Eye (tissue), 1 donor: ENCODE data around the gene RAP2C.

Source experiments
- DNase-seq: peaks from one replicate; pipeline ENCODE4 v3.0.0-alpha.2; 2015

RAP2C gene

DNA sequence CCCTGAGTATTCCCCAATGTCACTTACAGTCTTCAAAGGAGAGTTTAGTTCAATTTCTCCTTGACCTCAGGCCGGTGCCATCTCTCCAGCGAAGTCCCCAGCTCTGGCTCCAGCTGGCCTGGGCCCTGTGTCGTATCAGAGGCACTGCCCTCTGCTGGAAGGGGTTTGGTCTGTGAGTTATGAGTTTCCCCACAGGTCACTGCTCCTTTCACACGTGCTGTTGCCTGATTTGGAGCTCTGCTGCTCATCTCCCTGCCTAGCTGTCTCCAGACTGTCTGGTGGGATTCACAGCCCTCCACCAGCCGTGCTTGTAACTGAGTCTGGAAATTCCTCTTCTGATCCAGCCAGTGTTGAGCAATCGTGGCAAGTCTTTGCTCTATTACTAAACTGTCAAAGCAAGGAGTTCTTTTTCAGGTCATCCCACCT is at the start of gene RAP2C:
RAP2C (minus strand) TSS at position 105 of the 426 bp plus-strand sequence. CDS start 2,179 bp downstream, outside the sequence.
- peak; percentile 79 for DNase-seq

DNA sequence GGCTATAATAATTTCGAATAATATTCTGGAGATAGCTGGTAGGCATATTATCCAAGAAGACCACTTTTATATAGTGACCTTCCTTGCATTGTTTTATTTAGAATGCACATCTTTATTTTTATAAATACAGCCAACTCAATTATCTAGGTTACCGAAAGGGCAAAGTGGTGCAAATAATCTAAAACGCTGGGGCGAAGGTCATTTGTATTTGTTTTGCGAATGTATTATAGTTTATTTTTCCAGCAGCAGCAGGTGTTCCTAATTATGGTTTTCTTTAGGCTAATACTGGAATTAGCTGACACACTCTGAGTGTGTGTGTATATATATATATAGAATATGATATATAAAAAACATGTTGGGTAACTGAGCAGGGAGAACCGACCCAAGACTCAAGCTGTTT is 48.1 kb upstream of the RAP2C start:
- no peak for DNase-seq

DNA sequence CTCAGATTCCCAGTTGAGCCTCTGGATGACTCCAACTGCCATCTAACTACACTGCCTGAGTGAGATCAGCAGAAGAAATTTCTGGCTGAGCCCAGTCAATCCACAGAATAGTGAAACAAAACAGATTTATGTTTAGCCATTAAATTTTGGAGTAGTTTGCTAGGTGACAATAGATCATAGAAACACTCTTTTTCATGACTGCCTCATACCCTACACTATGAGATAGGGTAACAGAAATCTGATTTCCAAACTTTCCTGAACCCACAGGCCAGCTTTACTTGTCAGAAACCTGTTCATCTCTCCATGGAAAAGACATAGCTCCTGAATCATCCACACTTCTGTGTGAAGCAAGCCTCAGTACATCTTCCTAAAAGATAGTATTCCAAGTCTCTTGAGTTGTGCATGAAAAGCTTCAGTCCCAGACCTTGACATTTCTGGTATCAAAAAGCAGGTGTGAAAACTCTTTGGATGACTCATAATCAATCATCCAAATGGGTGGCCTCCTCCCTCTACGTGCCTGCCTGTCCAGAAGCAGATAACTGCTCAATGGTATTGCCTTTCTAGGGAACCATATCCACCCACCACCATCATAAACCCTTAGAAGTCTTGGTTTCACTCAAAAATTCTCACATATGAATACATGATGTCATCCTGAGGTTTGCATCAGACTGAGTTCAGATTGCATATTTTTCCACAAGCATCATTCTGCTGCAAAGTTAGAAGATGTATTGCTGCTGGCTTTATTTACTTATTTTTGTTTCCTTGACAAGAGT is 47.5 kb upstream of the RAP2C start:
- DNase-seq, result no peak

DNA sequence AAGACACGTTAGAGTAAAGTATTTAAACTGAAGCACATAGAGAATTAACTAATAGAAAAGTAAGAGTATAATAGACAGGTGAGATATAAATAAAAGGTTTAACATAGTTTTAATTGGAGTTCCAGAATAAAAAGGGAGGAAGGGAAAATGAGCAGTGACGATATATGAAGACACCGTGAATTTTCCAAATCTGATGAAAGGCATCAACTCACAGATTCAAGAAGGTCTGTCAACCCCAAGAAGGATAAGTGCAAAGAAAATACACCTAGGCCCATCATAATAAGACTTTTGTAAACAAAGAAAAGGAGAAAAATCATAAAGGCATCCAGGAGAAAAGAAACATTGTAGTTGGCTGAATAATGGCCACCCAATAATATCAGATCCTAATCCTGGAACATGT is 43.9 kb upstream of the RAP2C start:
- DNase-seq, result no peak

DNA sequence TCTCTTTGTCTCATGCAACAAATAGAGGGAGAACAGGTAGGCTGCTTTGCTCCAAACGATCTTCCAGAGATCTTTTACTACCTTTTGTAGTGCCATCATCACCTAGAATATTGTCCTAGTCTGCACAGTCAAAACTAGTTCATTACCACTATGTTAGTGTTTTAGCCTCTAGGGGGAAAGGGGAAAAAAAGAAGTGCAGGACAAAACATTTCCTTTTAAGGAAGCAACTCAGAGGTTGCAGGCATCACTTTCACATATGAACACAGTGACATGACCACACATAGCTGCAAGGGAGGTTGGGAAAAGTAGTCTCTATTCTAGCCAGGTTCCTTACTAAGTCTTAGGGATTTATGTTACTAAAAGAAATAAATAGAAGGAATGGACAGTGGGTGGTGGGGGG is 39.3 kb upstream of the RAP2C start:
- DNase-seq, result no peak

DNA sequence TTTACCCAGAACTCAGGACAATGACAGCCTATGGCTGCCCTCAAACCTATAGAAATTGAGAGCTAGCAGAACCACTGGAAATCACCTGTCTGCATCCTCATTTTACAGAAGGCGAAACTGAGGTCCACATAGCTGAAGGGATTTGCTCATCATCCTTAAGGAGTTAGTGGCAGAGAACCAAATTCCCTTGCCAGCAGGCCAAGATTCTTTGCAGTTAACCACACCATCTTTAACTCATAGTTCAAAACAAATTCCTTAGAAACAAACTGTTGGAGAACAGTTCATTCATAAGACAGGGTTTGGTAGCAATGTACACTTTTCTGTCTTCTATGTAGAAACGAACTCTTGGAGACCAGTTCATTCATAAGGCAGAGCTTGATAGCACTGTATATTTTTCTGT is 37.9 kb upstream of the RAP2C start:
- DNase-seq, result no peak

DNA sequence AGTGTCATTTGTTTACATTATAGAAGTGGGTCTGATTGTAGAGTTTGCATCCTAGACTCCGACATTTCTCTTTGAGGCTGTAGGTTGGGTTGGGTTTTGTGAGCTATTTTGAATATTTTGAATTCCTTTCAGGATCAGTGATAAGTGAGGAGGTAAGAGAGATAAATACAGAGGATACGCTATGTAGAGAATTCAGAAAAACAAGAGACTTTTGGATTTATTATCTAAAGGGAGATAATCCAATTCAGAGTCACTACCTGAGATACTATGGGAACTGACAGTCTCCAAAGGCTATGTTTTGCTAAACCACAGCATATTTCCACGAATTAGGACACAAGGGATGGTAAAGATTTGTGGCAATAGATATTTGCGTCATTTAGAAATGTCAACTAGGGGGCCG is 16.9 kb upstream of the RAP2C start:
- no peak for DNase-seq

DNA sequence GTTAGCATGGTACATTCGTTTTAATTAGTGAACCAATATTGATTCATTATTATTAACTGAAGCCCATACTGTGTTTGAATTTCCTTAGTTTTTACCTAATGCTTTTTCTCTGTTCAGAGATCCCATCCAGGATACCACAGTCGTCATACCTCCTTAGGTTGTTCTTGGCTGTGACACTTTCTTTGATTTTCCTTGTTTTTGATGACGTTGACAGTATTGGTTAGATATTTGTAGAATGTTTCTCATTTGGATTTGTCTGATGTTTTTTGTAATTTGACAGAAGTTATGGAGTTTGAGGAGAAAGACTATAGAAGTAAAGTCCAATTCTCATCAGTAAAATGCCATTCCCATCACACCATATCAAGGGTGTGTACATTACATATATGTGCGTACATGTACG is 16.2 kb upstream of the RAP2C start:
- no peak for DNase-seq

DNA sequence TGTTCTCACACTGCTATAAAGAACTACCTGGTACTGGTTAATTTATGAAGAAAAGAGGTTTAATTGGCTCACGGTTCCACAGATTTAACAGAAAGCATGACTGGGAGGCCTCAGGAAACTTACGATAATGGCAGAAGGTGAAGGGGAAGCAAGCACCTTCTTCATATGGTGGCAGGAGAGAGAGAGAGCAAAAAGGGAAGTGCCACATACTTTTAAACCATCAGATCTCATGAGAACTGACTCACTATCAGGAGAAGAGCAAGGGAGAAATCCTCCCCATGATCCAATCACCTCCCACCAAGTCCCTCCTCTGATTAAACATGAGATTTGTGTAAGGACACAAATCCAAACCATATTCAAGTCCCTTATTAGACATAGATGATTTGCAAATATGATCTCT is 12.3 kb upstream of the RAP2C start:
- no peak for DNase-seq

DNA sequence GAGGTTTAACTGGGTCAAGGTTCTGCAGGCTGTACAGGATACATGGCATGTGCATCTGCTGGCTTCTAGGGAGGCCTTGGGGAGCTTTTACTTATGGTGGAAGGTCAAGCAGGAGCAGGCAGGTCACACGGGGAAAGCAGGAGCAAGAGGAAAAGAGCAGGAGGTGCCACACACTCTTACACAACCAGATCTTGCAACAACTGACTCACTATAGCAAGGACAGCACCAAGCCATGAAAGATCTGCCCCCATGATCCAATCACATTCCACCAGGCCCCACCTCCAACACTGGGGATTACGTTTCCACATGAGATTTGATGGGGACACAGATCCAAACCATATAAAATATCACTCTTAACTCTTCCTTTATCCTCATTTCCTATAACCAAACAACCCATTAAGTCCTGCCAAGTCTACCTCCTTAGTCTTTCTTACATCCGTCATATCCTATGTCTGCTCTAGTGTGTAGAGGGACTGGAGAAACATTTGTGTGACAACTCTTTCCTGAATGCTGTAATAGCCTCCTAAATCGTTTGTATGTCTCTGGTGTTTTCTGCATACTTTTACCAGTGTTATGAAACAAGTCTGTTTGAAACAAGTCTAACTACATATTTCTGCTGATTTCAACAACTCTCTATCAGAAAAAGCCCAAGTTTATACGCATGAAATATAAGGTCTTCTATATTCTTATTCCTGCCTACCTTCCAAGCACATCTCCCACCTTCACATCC is 8.3 kb upstream of the RAP2C start:
- no peak for DNase-seq

DNA sequence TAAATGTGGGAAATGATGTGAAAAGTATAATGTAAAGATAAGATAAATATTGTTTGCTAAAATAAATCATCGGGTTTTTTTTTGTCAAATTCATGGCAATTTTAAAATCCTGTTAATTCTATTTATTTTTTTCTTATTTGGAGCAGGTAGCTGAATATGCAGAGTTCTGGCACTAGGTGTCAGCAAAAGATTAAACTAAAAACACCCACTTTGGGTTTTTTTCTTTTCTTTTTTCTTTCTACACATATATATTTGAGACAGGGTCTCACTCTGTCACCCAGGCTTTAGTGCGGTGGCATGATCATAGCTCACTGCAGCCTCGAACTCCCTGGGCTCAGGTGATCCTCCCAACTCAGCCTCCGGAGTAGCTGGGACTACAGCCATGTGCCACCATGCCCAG is 6.9 kb upstream of the RAP2C start:
- DNase-seq, result no peak

DNA sequence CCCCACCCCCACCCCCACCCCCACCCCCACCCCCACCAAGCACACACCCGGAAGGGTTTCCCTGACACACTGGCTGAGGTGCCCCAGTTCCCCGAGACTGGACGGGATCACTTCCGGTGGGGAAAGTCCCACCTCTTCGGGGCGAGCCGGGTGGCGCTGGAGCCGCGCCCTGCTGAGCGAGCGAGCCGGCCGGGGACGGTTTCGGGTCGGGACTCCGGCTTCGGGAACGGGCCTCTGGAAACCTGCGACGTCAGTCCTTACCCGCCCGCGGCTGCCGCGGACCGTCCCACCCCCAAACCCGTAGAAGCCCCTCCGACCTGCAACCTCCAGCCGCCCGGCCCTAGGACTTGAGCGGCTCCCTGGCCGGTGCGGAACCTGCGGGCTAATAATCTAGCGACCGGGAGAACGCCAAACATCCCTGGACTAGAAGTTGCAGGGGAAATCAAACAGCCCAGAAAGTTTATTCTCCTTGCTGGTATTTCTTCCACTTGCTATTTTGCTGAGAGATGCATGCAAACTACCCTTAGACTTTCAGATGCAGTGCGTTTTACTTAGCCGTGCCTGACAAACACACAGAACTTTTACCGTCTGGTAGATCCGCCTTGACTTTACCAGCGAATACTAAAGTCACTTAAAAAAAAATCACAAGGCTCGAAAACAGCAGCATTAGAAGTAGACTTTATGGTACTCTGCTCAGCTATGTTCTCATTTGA is 991 bp downstream of the RAP2C start:
- DNase-seq, result peak; percentile 89

DNA sequence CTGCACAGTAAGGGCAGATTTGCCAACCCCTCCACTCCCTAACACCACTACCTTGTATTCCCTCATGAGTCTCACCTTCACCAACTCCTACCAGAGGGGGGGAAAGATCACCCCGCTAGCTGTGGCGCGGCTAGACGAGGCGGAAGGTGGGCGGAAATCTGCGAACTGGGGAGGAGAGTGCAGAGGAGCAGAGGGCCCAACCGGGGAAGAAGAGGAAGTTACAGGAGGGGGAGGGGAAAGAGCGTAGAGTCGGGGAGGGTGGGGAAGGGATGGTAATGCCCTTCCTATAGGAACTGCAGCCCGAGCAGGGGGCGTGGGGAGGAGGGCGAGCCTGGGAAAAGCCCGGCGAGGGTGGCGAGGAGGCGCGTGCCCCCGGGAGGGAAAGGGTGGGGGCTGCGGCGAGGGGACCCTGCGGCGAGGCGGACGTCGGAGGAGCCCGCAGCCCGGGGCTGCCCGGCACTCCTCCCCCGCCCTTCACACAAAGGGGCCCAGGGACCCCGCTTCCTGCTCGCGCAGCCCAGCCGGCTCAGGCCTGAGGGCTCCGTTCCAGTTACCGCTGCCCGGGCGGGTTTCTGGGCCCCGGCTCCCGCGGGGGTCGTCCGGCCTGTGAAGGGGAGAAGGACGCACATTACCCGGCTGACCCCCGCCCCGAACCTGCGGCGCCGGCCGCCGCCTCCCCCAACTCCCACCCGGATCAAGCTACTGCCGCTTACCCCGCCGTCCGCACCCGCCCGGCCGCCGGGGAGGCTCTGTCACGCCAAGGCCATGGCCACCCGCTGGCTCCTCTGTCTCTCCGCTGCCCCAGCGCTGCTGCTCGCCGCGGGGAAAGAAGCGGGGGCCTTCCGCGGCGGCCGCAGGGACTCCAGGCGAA is 1.8 kb downstream of the RAP2C start:
- peak; percentile 88 for DNase-seq

DNA sequence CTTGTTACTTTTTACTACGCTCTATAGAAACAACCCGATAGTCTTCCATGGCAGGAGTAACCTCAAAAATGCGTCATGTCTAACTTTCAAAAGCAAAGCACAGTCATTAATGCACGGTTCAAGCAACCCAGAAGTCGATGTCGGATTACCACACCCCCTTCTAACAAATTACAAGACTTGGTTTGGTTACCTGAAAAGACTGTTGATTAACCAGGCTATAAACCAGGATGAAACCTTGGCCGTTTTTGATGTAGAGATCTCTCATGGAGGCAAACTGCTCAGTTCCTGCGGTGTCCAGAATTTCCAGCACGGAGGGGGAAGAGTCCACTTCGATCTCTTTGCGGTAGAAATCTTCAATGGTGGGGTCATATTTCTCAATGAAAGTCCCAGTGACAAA is 2.4 kb downstream of the RAP2C start:
- DNase-seq, result no peak

DNA sequence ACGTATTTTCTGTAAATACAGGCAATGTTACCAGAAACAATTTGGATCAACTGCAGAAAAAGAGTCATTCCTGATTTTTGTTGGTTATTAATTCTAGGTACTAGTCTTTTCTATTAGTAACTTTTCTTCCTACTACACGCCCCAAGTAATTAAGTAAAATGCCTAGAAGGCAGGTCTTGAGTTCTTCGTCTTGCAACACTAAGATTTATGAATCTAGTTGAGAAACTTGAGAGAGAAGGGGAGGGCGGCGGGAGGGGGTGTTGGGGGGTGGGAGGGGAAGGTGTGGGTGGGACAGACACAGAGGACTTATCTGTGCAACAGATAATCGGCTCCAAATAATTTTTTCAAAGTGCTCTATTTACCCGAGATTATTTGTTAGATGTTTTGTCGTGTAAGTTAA is 3.0 kb downstream of the RAP2C start:
- DNase-seq, result no peak

DNA sequence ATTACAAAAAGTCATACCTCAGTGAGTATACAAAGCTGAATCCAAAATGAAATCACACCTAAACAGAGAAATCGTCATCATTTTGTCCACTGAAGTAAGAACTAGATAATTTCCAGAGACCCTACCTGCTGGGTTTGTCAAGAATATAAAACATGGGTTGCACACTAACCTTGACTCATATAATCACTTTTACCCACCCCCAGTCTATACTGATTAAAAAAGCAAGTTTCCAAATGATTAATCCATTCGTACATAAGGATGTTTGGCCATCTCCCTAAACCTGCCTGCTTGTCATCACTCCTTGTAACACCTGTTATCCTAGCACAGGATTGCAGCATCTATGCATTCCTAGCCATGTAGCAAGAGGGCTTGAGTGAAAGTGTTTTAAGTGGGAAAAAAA is 4.7 kb downstream of the RAP2C start:
- DNase-seq, result no peak

DNA sequence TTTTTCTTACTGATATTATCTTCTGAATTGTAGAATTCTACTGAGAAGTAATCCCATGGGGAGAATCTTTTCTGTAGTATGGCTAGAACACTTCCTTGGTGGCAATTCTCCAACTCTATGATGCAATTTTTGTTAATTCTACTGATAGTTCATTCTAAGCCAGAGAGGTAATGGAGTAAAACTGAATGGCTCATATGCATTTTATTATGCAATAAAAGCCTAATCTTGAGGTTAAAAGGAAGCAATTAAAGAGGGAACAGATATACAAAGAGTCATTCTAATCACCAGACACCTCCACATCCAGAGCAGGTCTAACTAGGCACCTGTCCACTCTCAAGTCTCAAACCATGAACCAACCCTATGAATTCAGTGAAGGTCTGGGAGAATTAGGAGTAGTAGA is 9.7 kb downstream of the RAP2C start:
- DNase-seq, result no peak

DNA sequence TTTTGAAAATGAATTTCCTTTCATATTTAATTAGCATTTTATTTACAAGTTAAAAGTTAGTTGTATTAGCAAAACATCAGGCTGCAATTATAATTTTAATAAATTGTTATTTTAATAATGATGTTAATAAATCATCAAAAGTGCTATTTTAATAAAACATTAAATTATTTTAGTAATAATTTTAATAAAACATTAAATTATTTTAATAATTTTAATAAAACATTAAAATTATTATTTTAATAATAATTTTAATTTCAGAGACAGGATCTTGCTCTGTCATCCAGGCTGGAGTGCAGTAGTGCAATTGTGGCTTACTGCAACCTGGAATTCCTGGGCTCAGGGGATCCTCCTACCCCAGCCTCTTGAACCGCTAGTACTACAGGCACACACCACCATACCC is 10.8 kb downstream of the RAP2C start:
- no peak for DNase-seq

DNA sequence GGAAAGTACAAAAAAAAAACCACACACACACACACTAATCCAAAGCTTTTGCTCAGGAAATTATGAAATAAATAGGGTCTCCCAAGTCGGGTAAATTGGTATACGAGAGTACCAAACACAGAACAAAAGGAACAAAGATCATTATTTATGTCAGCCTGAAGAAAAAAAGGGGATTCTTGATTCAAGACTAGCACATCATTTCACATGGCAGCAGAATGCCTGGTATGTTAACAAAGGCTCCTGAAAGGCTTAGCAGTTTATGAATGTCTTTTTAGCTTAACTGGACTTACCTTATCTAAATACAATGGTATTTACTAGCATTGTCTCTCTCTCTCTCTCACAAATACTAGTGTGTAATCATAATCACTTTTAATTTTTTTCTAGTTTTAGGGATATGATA is 11.3 kb downstream of the RAP2C start:
- DNase-seq, result no peak

DNA sequence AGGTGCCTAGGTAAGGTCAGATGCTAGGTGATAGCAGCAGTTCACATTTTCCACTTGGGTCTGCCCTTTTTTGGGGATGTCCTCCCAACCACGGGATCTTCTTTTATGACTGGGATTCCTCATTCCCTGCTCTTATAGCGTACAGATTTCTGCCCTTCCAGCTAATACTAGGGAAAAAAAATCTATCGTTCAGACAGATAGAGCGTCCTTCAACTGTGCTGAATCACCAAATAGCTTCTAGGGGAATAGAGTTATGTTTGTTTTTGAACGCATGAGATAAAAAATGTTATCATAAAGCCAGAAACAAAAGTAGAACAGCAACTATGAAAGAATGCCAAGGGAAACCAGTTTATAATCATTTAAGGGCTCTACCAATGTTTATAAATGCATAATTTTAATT is 13.0 kb downstream of the RAP2C start:
- DNase-seq, result no peak

DNA sequence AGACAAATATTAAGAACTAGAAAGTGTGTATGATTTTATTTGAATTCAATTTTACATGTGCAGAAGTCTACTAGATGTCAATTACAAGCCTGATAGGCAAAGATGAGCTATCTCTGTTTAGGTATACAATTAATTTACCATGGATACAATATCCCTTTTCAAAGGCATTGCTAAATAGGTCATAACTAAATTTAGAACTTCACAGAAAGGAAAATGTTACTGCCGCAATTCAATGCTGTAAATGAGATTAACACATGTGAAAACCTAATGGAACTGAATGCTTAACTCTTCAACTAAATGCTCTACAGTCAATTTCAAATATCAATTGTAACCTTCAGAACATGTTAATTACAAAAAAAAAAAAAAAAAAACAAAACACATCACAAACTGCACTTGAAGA is 14.6 kb downstream of the RAP2C start:
- DNase-seq, result no peak

DNA sequence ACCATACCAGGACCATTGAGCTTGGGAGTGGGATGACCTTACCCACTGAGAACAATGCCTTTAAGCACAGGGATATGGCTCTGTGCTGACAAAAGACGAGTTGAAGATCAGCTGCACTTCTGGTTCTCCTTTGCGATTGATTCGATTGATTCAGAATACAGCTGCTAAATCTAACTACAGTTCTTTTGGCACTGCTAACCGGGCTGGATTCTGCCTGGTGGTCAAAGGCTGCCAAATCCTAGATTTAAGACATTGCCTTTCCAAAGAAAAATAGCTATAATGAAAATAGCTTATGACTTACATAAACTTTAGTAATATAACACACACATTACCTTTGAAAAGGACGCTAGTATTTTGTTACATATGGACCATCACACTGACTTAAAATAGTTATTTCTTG is 18.3 kb downstream of the RAP2C start:
- no peak for DNase-seq

DNA sequence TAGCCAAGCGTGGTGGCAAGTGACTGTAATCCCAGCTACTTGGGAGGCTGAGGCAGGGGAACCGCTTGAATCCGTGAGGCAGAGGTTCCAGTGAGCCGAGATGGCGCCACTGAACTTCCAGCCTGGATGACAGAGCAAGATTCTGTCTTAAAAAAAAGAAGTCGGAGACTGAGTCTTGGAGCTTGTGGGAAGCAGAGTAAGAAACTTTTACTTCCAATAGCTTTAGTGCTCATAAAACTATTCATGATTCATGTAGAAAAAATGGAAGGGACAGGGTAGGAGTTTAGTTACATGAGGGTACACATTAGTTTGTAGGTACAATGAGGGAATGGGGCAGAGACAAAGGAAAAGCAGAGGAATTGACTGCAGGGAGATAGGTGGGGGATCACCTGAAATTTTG is 19.3 kb downstream of the RAP2C start:
- DNase-seq, result no peak
